T follicular helper cell (primary cell): ENCODE results near the gene WDR88.
"Not testable (repeated sequence)": the region's sequence is repeated elsewhere in the genome, so short reads cannot be mapped to it uniquely, and the experiment has no call there.

Source experiments
- DNase-seq: peaks from one replicate; pipeline ENCODE4 v3.0.0-alpha.2; 2020; ENCODE audit warnings: low read depth

The WDR88 gene

DNA sequence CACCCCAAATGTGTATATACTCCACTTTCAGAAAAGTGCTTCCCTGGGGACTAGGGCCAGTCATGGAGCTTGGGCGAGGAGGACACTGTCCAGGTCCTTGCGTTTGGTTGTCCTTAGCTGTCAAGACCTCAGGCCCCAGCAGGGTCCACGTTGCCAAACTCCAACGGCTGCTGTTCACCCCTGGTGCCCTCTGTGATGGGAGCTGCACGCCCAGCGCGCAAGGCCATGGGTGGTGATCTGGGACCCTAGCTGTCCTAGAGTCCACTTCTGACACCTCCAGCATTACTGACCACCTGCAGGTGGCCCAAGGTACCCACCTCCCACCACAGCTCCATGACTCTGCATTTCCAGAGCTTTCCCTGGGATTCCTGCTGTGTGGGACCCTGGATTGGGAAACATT lies 66.3 kb downstream of the WDR88 start:
- no peak for DNase-seq

DNA sequence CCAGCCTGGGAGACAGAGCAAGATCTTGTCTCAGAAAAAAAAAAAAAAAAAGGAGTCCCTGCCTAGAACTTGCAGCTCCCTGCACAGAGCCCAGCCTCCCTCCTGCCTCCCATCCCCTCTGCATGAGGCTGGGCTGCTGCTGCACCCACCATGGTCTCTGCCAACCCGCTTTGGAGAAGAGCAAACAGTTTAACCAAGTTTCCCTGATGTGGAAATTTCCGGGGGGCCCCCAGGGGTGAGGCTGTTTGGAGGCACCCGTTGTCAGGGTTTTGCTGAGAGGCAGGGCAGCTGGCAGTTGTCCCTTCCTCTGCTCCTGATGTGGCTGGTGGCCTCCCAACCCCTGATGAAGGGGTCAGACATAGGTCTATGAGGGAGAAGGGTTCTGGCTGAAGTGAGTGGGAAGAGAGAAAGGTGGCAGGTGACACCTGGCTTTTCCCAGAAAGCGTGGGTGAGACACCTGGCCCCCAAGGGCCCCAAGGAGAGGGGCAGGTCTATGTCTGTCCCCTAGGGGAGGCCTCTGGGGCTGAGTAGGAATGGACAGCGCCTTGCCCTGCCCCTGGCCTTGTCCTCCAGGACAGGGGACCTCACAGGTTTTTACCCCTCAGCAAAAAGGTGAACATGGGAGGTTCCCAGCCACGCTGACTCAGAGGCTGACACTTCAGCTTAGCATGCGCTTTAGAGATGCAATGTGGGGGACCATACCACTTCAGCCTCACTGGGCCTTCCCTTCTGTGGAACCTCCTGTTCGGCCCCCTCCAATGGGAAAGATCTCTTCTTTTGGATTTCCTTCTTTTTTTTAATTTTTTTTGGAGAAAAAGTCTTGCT lies 67.7 kb downstream of the WDR88 start:
- no peak for DNase-seq

DNA sequence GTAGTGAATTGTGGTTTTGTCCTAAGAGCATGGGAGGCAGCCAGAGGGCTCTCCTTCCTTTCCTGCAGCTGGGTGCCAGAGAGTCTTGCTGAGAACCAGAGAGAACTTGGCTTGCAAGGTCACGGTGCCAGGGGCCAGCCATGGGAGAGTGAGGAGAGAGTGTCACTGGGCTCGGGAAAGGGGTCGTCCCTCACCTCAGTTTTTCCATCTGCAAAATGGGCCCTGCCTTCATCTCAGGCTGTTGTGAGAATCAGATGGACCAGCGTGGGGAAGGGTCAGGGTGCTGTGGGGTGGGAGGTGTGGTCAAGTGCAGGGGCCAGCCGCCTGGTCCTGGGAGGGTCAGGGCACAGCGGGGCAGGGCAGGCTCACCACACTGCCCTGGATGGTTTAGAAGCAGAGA lies 69.6 kb downstream of the WDR88 start:
- no peak for DNase-seq

DNA sequence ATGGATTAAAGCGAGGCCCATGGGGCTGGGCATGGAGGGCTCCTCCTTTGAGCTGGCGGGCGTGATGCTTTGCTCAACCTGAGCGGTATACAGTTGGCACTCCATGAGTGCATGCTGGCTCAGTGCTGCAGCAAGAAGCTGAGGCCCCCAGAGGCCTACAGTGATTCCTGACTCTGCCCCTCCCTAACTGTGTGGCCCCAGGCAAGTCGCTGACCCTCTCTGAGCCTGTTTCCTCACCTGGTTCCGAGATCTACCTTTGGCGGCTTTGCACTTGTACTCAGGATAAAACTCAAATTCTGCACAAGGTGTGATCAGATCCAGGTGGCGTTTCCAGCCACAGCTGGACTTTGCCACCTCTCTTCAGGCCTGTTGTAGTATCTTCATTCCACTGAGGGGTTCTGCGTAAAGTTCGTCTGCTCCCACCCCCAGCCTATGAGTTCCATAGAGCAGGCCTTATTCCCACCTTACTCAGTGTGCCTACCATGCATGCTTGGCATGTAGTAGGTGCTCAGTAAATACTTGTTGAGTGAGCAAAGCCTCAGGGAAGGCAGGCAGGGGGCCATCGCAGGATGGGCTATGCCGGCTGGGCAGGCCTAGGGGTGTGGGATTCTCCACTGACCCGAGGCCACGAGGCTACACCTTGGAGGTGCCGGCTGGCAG lies 70.1 kb downstream of the WDR88 start:
- no peak for DNase-seq

DNA sequence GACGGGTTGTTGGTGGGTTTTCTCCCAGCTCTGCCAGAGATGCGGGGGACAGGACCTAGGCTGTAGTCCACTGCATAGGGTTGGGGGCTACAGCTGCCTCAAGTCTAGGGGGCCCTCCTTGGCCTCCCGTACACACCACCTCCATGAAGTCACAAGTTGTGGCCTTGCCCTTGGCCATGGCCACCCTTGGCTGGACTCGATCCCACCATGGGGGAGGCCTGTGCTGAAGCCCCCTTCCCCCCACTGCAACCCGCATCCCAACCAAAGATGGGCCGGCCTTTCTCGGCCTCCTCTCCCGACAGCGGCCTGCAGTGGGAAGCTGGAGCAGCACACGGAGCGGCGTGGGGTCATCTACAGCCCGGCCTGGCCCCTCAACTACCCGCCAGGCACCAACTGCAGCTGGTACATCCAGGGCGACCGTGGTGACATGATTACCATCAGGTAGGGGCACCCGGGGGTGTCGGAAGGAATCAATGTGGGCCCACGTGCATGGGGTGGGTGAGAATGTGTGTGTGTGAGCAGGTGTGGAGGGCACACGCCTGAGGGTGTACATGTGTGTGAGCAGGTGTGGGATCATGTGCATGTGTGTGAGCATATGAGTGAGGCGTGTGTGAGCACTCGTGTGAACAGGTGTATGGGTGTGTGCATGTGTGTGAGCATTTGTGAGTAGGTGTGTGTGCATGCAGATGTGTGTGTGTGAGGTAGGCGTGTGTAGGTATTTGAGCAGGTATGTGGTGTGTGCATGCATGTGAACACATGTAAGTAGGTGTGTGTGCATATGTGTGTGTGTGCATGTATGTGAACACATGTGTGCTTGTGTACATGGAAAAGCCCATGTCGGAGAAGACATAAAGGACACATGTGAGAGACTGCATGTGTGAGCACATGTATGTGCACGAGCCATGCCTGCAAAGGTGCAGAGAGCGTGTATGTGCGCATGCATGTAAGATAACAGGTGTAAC lies 70.9 kb downstream of the WDR88 start:
- DNase-seq, result no peak

DNA sequence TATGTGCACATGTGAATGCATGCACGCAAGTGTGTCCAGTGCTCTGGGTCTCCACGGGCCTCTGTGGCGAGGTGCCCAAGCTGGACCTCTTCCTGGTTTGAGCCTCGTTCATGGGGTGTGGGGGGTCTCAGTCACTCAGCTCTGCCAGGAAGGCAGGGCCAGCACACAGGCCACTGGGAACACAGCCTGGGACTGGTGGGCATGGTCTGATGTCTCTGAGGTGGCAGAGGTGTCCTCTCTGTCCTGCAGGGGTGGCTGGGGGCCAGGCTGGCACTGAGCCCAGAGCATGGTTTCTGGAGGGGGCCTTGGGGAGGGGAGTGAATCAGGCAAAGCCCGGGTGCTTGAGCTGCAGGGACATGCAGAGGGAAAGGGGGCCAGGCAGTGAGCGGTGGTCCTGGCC lies 71.6 kb downstream of the WDR88 start:
- DNase-seq, result no peak

DNA sequence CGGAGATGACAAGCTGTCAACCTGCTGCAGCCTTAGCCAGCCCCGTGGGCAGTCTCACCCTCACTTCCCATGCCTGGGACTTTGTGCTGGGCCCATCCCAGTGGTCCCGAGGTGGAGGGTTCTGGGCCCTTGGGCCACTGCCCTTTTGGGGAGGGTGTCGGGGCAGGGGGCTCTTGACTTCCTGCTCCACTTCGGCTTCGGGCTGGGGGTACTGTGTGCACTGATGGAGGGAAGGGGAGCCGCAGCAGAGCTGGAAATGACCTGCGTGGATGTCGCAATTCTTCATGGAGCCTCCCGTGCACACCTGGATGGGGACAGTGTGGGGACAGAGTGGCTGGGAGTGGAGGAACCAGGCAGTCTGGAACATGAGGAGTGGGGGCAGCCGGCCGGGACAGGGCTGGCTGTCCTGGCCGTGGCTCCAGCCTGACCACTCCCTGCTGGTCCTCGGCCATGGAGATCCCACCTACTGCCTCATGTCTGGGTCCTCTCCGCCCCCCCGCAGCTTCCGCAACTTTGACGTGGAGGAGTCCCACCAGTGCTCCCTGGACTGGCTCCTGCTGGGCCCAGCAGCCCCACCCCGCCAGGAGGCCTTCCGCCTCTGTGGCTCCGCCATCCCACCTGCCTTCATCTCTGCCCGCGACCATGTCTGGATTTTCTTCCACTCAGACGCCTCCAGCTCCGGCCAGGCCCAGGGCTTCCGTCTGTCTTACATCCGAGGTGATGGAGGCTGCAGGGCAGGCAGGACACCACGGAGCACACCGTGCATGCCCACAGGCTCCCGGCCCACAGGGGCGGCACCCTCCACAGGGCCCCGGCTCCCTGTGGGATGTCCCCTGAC lies 72.4 kb downstream of the WDR88 start:
- DNase-seq, result no peak

DNA sequence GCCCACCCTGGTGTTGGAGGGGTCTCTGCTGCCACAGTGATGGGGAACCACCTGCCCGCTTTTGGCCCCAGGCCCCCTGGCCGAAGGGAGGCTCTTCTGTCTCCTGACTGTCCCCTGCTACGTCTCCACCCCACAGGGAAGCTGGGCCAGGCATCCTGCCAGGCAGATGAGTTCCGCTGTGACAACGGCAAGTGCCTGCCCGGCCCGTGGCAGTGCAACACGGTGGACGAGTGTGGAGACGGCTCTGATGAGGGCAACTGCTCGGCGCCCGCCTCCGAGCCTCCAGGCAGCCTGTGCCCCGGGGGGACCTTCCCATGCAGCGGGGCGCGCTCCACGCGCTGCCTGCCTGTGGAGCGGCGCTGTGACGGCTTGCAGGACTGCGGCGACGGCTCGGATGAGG lies 73.2 kb downstream of the WDR88 start:
- DNase-seq, result no peak

DNA sequence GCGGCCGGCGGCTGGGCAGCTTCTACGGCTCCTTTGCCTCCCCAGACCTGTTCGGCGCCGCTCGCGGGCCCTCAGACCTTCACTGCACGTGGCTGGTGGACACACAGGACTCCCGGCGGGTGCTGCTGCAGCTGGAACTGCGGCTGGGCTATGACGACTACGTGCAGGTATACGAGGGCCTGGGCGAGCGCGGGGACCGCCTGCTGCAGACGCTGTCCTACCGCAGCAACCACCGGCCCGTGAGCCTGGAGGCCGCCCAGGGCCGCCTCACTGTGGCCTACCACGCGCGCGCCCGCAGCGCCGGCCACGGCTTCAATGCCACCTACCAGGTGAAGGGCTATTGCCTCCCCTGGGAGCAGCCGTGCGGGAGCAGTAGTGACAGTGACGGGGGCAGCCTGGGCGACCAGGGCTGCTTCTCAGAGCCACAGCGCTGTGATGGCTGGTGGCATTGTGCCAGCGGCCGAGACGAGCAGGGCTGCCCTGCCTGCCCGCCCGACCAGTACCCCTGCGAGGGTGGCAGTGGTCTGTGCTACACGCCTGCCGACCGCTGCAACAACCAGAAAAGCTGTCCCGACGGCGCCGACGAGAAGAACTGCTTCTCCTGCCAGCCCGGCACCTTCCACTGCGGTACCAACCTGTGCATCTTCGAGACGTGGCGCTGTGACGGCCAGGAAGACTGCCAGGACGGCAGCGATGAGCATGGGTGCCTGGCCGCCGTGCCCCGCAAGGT lies 73.8 kb downstream of the WDR88 start:
- no peak for DNase-seq

DNA sequence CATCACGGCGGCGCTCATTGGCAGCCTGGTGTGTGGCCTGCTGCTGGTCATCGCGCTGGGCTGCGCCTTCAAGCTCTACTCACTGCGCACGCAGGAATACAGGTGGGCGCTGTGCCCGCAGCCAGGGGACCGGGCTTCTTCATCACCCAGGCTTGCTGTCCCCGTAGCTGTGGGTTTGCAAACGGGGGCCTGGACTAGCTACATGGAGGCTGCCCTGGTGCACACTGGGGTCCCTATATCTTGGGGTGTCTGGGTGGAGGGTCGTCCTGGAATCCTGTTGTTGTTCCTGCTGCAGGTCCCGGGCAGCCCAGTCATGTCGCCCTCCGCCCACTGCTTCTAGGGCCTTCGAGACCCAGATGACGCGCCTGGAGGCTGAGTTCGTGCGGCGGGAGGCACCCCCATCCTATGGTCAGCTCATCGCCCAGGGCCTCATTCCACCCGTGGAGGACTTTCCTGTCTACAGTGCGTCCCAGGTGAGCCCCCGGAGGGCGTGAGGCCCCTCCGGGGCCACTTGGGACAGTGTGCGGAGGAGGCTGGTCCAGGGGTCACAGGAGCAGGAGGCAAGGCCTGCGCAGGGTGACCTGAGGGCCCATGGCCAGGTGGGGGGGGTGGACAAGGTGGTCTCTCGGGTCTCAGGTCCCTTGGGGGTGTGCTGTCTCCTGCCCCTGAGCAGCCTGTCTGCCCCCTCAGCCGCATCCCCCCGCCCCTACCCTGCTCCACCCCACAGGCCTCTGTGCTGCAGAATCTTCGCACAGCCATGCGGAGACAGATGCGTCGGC lies 74.5 kb downstream of the WDR88 start:
- DNase-seq, result no peak

DNA sequence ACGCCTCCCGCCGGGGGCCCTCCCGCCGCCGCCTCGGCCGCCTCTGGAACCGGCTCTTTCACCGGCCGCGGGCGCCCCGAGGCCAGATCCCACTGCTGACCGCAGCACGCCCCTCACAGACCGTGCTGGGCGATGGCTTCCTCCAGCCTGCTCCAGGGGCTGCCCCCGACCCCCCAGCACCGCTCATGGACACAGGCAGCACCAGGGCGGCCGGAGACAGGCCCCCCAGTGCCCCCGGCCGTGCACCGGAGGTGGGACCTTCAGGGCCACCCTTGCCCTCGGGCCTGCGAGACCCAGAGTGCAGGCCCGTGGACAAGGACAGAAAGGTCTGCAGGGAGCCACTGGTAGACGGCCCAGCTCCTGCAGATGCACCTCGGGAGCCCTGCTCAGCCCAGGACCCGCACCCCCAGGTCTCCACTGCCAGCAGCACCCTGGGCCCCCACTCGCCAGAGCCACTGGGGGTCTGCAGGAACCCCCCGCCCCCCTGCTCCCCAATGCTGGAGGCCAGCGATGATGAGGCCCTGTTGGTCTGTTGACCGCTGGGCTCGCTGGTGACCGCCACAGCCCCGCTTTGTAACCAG lies 75.2 kb downstream of the WDR88 start:
- DNase-seq, result no peak

DNA sequence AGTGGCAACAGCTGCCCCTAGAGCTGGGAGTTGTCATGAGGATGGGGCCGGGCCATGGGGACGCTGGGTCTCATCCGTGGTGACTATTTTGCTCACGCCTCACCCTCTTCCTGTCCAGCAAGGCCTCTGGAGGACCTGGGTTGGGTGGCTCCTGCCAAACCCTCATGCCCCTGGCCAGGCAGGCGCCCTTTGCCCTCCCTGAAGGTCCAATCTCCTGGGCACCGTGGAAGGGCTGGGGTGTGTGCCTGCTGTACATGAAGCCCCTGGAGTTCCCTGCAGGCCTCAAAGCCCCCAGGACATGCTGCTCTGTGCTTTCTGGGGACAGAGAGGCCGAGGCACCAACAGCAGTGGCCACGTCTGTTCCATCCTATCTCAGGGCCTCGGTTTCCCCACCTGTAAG lies 76.0 kb downstream of the WDR88 start:
- DNase-seq, result no peak

DNA sequence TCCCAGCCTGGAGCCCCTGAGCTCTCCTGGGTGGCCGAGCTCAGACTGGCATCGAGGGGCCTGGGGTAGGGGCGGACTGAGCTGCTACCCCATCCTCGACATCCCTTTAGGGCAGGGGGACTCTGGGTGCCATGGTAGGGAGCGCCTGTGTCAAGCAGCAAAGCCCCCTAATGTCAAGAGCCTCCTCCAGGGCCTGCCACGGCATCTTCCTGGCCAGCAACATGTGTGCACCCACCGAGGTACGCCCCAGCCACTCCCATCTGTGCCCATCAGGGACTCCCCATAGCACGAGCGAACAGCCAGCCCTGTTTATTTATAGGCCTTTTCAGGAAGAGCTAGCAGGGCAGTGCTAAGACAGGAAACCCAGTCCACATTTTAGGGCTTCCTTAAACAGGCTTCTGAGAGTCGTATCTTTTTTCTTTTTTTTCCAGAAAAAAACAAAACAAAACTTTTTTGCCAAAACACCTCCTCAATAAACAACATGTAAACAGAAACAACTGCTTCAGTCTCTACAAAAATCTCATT lies 76.5 kb downstream of the WDR88 start:
- DNase-seq, result no peak

DNA sequence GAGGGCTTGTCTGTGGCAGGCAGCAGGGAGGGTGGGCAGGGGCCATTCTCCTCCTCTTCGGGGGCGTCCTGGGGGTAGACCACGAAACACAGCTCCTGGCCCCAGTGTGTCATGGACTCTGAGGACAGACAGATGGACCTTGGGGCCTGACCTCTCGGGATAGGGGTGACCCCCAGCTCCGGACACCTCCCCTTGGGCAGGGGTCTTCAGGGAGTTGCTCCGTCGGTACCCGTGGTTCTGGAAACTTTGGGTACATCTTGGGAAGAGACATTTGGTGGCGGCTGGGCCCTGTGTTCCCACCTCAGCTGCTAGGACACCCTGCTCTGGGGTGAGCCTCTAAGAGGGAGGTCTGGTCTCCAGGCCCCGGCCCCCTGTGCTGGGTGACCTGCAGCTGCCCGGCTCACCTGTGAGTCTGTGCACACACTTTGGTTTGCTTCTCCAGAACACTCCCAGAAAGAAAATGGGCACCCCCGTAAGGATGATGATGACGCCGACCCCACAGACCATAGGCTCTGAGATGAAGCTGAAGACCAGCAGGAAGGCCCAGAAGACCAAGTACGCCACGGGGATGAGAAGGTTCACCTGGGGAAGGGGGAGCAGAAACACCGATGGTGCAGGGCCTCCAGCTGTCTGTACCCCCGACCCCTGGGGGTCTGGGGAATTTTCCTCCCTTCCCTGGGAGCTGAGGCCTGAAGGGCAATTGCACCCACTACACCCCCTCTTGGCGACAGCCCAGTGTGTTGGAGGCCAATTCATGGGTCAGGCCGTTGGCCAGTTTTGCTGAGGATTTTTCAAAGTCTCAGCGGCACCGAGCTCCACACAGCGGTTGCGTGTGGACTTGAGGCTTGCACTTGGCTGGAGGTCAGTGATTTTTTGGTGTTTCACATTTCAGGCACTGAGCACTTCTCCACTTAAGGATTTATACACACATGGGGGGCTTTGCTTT lies 77.3 kb downstream of the WDR88 start:
- DNase-seq, result no peak

DNA sequence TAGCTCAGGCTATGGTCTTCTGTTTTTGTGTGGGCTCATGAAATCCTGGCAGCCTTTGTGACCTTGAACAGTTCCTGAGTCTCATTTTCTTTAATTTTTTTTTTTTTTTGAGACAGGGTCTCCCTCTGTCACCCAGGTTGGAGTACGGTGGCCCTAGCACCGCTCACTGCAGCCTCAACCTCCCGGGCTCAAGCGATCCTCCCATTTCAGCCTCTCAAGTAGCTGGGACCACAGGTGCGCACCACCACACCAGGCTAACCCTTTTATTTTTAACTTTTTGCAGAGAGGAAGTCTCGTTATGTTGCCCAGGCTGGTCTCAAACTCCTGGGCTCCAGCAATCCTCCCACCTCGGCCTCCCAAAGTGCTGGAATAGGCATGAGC lies 77.9 kb downstream of the WDR88 start:
- DNase-seq, result not testable (repeated sequence)

DNA sequence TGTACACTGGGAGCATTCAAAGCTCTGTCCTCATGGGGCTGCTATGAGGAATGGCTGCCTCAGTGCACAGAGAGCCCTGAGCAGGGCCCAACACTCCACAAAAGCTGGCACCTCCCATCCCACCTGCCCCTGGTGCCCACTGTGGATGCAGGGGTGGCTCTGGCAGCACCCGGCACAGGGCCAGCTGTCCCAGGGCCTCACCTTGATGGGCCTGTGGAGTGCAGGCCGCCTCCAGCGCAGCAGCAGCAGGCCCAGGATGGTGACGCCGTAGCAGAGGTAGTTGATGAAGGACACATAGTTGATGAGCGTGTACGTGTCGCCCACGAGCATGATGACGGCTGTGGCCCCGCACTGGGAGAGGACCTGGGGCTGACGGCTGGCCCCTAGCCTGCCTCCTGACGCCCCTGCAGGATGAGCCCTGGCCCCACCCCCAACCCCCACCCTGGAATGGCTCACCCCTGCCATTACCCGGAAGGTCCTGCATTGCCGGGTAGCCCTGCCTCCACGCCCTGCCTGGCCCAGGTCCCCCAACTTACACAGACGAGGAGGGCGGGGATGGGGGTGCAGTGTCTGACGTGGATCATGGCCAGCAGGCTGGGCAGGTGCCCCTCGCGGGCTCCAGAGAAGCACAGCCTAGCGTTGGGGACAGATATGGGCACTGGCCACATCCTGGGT lies 78.5 kb downstream of the WDR88 start:
- no peak for DNase-seq

DNA sequence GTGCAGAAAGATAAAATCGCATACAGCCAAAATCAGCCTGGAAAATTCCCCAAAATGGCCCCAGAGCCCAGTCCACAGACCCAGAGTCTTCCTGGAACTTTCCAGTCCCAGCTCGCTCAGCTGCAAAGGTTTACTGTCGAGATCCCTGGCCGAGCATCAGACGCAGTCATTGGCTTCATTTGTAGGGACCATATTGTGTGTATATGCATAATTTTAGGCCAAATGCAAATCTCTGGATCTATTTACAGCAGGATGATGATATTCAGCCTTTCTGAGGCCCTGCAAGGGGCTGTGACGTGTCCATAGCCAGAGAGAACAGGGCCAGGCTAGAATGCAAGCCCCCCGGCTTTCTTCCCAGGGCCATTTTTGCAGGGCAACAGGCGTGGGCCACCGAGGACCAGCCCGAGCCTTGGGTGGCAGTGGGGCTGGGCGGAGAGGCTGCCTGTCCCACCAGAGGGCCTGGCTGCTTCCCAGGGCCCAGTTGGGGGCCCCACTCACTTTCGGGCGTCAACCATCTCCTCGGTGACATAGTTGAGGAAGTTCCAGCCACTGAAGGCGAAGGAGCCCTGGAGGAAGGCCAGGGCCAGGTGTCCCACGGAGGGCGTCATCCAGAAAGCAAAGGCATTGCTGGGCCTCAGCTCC lies 80.0 kb downstream of the WDR88 start:
- DNase-seq, result no peak
